Inflammatory macrophage treated with lipopolysaccharide for 1 hour (primary cell): ENCODE measurements around the gene ANGEL1.

Experiments used
- DNase-seq, 2 donors: peaks; one replicate each; pipeline ENCODE4 v3.0.0-alpha.2; 2020 to 2022

Gene ANGEL1

DNA sequence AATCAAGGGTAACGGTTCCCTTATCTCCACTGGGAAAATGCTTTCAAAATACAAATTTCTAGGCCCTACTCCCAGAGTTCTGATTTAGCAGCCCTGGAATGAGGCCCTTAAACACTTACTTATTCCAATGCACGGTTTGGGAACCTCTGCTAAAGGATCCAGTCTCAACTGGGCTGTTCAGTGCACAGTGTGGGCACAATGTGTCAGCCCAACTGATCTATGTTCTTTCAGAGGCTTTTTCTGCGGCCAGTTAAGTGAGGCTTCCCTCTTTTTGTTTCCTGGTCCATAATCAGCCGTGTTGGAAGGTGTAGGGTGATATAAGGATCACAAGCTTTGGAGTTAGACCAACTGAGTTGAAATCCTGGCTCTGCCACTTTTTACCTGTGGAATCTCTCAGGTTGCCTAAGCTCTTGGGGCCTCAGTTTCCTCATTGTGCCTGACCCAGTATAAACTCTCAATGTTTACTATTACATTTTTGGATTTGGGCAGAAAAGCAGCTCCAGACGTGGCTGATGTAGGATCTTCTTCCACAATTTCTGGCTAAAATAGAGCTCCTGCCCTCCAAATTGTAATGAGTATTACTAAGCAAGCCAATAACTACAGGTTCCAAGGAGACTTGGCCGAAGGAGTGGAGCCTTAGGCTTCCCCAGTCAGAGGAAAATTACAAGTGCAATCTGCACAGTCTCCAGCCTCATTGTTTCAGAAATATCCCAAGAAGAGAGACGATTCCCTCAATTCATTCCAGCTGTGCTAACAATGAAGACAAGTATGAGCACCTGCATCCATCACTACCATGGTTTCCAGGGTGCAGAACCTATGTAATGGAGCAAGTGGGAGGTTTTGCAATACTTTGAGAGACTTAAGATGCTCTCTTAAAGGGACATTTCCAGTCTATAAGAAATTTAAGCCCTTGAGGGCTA is 2.3 kb upstream of the ANGEL1 start:
- no peak for DNase-seq

DNA sequence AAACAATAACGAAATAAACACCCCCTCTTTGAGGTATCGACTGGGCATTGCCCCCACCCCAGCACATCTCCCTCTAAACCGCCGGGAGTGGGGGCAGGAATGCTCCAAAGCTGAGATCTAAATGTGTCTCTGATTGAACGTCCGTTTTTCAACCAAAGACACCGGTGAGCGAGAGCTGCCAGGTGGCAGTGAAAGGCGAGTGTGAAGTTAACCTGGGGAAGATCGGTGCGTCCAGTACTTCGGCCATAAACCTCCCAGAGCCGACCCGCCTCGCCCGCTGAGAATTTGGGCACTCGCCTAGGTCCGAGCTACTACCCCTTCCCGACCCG is 625 bp downstream of the ANGEL1 start:
- no peak for DNase-seq

DNA sequence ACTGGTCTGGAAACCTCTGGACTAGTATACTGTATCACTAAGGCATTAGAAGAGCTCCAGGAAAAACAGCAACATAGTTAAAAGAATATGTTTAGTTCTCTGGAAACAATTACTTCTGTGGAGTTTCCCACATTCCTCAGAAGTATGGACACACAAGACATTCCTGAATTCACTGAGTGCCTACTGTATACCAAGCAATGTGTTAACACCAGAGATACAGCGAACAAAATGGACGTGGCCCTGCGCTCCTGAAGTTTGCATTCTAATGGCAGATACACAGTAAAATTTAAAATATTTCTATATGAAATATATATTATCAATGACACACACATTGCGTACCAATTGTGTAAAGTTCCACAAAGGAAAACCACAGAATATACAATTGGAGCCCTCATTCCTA is 1.1 kb downstream of the ANGEL1 start:
- no peak for DNase-seq

DNA sequence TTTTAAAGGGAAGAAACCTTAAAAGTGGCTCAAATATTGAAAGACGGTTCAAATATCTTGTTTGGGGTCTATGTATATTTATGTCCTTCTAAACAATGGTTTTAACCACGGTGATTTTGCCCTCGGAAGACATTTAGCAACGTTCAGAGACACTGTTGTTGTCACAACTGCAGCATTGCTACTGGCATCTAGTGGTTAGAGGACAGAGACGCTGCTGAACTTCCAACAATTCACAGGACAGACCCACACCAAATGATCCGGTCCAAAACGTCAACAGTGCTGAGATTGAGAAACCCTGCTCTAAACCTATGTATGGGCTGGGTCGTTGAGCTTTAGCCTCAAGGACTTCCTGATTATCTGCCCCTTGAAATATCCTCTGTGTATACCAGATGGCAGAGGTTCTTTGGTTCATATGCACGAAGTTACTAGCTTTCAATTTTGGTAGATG is 1.7 kb downstream of the ANGEL1 start:
- peak; percentile 47 to 73 for DNase-seq

DNA sequence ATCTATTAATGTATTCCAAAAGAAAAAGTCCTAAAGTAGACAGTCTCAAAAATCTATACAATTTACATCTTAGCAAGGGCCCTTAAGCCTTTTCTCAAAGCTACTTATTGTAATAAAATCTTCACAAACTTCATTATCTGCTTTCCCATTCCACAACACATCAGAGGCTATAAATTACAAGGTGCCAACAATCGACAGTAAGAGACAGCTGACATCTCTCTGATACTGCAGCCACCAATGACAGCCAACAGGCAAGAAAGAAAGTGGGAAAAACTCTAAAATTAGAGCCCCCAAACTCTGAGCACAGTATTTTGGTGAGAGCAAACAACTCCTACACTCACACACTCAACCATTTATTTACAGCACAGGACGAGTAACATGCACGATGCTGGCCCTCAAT is 2.2 kb downstream of the ANGEL1 start:
- no peak for DNase-seq

DNA sequence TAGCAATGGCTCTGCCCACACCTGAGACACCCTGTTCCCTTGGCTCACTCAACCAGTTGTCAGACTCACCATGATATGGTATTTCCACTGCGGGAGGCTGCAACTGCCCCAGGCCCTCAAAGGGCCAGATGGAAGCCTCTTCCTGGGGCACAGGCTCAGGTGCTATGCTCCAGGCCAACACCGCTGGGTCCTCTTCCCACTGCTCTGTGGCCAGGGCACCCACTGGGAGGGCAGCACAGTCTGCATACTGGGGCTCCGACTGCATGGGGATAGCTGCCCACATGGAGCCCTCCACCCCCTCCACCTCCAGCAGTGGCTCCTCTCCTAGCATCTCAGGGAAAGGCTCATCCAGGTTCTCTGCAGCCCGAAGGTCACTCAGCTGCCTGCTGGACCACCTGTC is 3.7 kb downstream of the ANGEL1 start:
- no peak for DNase-seq

DNA sequence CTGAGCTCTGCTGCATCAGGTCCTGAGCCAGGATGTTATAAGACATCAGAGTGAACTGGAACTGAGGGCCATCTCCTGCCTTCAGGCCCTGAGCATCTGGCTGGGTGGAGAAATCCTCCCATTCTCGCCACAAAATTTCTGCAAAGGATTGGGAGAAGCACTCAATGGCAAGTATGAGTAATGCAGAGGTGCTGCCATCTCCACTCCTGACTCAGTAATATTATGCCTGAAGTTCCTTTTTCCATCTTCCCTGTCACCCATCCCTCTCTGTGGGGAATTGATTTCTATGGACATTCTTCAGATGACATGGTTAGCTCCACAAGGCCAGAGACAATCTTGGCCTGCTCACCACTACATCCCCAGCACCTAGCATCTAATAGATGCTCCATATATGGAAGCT is 4.7 kb downstream of the ANGEL1 start:
- DNase-seq, result peak in 1 of 2 donors; percentile 41

DNA sequence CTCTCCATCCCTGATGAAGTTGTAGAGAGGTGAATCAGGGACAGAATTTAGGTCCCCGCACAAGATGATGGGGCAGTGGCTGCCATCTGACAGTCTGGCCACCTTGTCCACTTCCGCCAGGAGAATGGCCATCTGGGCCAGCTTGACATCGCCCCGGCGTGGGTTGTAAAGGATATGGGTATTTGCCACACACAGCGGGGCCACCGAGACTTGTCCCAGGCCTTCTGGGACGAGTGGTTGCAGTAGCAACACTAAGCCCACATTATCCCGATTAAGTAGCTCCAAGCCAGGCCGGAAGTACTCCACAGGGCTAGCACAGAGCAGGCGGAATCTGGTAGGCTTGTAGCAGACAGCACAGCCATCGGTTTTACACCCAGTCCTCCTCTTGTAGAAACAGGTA is 6.2 kb downstream of the ANGEL1 start:
- DNase-seq, result no peak

DNA sequence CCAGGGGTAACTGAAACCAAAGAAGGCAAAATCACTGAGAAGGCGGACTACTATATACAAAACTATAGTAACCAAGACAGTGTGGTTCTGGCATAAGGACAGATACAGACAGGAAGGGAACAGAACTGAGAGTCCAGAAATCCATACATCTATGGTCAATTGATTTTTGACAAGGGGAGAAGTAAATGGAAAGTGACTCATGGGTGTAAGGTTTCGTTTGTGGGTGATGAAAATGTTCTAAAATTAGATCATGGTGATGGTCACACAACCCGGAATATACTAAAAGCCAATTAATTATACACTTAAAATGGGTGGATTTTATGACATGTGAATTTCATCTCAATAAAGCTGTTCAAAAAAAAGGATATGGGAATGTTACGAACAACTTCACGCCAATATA is 18.7 kb downstream of the ANGEL1 start:
- no peak for DNase-seq

DNA sequence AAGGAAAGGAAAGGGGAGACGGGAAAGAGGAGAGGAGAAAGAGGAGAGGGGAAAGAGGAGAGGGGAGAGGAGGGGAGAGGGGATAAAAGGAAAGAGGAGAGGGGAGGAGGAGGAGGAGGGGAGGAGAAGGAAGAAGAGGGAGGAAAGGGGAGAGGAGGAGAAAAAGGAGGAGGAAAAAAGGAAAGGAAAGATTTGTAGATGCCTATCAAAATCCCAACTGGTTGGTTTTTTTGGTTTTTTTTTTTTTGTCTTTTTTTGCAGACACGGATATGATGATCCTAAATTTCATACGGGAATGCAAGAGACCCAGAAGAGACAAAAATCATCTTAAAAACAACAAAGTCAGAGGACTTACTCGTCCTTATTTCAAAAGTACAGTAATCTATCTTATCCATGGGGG is 19.4 kb downstream of the ANGEL1 start:
- DNase-seq, result no peak

DNA sequence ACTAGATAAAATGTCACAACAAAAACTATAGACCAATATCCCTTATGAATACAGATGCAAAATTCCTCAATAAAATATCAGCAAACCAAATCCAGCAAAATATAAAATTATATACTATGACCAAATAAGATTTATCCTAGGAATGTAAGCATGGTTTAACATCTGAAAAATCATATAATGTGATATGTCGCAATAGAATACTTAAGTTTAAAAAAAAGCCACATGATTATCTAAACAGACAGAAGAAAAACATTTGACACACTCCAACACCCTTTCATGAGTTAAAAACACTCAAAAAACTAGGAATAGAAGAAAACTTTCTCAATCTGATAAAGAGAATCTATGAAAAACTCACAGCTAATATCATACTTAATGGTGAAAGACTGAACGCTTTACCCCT is 20.3 kb downstream of the ANGEL1 start:
- no peak for DNase-seq

DNA sequence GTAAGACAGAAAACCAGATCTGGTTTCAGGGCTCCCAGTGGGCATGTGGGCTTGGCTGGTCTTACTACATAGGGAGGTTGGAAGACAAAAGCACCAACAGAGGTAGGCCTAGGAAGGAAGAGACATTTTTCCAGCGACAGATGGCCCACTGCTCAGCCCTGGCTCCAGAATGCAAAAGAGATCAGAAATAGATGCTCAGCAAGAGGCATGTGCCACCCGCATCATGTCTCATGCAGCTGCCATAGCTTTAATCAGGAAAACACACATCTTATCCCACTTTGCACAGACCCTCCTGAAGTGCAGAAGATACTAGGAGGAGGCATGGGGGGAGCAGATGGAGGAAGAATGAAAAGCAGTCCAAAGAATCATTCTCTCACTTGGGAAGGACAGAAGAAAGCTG is 26.1 kb downstream of the ANGEL1 start:
- DNase-seq, result no peak

DNA sequence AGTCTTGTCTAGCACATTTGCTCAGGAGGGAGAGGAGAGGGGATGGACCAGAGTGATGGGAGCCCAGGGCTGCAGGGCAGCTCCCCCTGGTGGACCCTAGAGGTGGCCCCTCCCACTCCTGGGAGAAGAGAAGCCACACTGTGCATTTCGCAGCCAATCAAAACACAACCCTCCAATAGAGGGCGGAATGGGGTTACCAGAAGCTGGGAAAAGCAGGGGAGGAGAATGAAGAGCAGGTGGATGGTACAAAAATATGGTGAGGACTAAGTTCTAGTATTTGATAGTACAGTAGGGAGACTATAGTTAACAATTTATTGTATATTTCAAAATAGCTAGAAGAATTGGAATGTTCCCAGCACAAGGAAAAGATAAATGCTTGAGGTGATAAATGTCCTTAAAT is 27.8 kb downstream of the ANGEL1 start:
- DNase-seq, result peak; percentile 73 to 91

DNA sequence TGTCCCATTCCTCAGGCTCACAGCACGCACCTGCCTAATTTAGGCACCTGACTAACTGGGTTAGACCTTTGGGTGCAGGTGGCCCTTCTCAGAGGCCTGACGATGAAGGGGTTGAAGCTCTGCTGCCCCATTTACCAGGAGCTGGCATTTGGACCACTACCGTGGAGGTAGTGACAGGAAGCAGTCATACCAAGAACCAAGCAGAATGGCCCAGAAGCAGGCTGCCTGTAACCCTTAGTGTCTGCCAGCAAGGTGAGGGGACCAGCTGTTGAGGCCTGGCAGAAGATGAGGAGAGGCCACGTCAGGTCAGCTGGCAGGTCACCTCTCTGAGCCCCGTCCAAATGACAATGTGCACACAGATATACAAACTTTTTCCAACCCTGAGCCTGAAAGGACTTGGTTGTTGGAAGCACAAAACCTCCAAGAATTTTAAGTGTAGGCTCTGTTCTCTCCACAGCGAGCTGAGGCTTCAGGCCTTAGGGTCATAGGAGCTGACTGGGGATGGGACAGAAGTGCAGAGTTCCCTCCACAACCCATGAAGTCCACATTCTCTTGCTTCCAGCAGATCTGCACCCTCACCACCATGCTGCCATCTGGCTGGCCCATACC is 28.3 kb downstream of the ANGEL1 start:
- no peak for DNase-seq

DNA sequence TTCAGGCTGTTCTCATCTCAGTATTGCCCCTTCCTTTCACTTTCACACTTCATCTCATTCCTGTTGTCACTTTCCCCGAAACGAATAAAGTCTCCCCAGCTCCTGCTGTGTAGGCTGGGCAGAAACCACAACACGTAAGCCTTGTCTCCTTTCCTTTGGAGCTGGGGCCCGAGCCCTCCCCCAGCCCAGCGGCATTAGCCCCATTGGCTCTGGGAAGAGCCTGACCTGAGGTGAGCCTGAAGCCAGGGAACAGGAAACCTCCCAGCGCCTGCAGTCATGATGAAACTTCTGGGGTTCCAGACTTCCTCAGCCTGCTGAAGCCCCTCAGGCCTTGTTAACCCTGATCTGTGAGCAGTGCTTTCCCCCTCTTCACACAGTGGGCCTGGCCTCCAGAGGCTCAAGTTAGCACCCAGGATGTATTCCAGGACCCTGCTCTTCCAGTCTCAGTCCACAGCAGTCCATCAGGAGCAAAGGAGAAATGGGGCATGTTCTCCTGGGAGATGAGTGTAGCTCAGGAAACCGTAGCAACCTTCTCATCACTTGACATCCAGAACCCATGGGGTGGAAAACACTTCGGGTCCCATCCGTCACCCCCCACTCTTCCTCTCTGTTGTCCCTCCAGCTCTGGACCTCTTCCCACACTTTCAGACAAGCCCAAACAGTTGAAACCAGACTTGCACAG is 29.7 kb downstream of the ANGEL1 start:
- peak in 1 of 2 donors; percentile 21 for DNase-seq

DNA sequence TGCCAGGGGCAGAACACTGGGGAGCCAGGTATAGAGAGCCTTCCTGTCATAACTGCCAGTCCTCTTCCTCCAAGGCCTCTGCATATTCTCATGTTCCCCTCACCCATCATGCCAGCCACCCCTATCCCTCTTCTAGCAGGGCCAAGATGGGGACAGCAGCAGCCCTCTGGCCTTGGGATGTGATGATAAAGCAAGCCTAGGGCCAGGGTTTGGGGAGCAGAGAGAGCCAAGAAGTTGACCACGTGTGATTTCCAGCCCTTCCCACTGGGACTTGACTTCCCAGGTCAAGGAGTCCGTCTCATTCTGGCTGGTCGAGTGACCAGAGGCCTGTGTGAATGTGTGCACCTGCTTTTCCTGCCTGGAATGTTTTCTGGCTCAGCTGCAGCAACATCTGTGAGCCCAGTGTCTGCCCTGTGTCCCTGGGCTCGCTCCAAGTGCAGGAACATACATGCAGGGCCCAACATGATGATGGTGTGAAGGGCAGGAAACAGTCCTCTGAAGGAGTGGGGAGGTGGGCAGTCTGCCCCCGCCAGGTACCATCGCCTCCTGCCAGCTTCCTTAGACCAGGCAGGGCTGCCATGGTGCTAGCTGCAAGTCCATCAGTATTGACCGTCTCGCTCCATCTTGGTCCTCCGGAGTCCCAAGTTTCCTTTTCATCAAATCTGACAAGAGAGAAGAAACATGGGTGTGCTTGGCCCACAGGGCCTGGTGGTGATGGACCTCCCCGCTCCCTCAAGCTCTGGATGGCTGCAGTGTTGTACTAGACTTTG is 30.4 kb downstream of the ANGEL1 start:
- no peak for DNase-seq

DNA sequence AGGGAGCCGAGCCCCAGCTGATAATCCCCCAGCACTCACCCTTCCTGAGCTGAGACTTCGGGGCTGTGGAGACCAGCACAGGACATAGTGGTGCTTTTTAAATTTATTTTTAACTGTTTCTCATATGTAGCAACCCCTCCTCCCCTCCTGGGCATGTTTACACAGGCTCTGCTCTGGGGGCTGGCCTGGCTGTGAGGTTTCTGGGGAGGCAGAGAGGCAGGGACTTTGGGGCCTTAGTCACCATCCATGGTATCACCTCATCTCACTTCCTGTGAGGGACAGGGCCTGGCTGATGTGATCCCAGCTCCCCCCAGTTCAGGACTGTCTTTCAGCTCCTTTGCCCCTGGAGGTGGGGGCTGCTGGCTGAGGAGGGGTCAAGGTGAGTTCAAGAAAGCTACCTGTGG is 31.0 kb downstream of the ANGEL1 start:
- no peak for DNase-seq

DNA sequence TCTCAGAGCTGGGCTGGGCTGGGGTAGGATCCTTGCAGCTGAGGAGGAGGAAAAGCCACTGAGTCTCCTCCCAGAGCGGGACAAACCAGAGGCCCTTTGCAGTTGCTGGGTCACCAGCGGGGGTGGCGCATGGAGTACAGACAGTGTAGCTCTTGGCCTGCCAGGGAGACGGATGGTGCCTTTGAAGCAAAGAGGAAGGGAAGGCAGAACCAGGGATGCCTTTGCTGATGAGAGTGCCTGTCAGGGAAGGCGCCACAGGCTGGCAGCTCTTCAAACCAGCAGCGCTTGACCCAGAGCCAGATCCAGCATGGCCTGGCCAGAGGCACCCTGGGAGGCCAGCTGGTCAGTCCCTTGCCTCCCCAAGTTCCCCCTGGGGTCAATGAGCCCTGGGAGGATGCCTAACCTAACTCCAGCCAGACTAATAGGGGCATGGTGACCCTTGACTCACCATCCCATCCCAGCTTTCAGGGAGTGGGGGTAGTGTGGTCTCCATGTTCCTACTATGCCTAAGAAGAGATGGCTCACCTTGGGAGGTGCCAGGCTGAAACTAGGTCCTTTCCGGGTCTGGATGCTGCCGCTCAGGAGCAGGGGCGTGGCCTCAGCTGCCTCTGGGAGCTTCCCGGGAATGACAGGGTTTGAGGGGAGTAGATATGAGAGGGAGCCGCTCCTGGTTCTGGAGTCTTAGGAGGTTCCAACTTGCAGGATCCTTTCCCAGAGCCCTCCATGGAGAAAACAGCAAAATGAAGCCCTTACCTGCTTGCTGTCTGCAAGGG is 31.6 kb downstream of the ANGEL1 start:
- no peak for DNase-seq

DNA sequence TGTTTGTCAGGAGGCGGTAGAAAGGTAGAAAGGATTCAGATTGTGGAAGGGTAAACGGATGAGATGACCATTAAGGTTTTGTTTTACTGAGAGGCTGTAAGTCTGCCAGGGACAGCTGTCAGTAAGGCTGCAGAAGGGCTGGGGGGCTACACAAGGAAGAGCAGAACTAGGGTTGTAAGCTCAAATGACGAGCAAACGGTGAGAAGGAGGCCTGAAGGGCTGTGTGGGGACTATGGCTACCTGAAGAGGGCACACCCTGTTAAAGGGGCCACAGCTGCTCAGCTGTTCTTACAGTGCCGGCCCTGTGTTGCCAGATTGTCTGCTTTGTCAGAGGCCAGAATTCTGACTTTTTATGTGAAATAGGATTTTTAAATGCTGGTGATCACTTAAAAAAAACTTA is 32.3 kb downstream of the ANGEL1 start:
- DNase-seq, result no peak

DNA sequence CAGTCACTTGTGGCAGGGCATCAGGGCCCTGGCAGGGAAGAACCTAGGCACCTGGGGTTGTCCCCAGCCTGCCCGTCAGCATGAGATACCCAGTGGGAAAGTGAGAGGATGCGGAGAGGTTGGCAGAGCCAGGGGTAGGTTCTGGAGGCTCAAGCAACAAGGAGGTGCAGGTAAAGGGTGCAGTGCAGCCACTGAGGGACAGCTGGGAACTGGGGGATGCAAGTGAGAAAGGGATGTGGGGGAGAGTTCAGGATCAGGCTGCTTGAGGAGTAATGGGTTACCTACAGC is 32.7 kb downstream of the ANGEL1 start:
- DNase-seq, result no peak

DNA sequence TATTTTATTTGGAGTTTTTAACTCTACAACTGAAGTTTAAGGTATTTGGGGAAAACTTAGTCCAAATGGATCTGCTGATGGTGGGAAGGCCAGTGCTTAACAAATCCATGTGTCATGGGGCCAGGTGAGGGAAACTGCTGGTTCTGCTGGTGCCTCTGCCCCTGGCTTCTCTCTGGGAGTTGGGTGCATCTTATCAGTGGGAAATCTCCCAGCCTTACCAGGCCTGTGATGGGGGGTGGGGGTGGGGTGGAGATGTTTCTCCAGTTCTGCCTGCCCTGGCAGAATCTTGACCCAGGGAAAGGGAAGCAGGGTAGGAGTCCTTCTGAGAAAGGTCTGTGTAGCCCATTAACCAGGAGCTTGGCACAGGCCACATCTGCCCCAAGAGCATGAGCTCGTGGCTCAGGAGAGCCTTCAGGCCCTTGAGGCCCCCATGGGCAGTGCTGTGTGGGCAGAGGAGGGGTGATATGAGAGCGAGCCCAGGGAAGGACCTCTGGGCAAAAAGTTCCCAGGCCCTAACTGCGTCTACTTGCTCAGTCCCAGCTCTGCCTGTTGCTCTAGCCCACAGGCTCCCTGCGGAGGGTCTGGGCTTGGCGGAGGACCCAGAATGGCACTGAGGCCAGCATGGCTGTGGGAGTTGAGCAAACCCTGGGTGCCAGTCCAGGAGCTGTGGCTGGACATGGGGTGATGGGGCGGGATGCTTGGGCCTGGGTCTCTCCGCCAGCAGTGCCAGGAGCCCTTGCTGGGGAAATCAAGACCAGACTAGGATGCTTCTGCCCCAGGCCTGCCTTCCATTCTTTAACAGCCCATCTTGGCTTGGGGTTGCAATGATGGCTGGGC is 33.2 kb downstream of the ANGEL1 start:
- DNase-seq, result no peak
